ENCODE data around the gene PDZD4.

The PDZD4 gene

GRCh38 chrX:153867139-153867538, 36.8 kb upstream of the PDZD4 start:
- DNase-seq (ENCODE audit: low spot score): no peak

GRCh38 chrX:153866302-153867019, 36.1 kb upstream of the PDZD4 start:
- DNase-seq (ENCODE audit: low spot score): no peak

- DNase-seq (ENCODE audit: low spot score): no peak
These were observed 35.3 kb upstream of the PDZD4 start for GRCh38 chrX:153865685-153866084.

GRCh38 chrX:153865321-153865580, 34.9 kb upstream of the PDZD4 start:
- DNase-seq (ENCODE audit: low spot score): no peak

- DNase-seq (ENCODE audit: low spot score): no peak
These were observed 34.4 kb upstream of the PDZD4 start for GRCh38 chrX:153864561-153865320.

- DNase-seq (ENCODE audit: low spot score): no peak
These were observed 33.8 kb upstream of the PDZD4 start for GRCh38 chrX:153864101-153864500.

GRCh38 chrX:153863251-153863991, 33.1 kb upstream of the PDZD4 start:
- DNase-seq (ENCODE audit: low spot score): no peak

GRCh38 chrX:153862369-153863250, 32.3 kb upstream of the PDZD4 start:
- no peak for DNase-seq (ENCODE audit: low spot score)

- no peak for DNase-seq (ENCODE audit: low spot score)
These were observed 31.5 kb upstream of the PDZD4 start for GRCh38 chrX:153861733-153862310.

- DNase-seq (ENCODE audit: low spot score): no peak
These were observed 30.8 kb upstream of the PDZD4 start for GRCh38 chrX:153861151-153861550.

GRCh38 chrX:153857348-153857903, 27.1 kb upstream of the PDZD4 start:
- no peak for DNase-seq (ENCODE audit: low spot score)

GRCh38 chrX:153854702-153855101, 24.4 kb upstream of the PDZD4 start:
- DNase-seq (ENCODE audit: low spot score): no peak

- DNase-seq (ENCODE audit: low spot score): no peak
These were observed 23.5 kb upstream of the PDZD4 start for GRCh38 chrX:153853902-153854267.

GRCh38 chrX:153853180-153853901, 23.0 kb upstream of the PDZD4 start:
- no peak for DNase-seq (ENCODE audit: low spot score)

GRCh38 chrX:153851981-153852380, 21.6 kb upstream of the PDZD4 start:
- DNase-seq (ENCODE audit: low spot score): no peak

- DNase-seq (ENCODE audit: low spot score): no peak
These were observed 18.0 kb upstream of the PDZD4 start for GRCh38 chrX:153848325-153848724.

GRCh38 chrX:153845842-153846241, 15.5 kb upstream of the PDZD4 start:
- no peak for DNase-seq (ENCODE audit: low spot score)

GRCh38 chrX:153845195-153845594, 14.9 kb upstream of the PDZD4 start:
- DNase-seq (ENCODE audit: low spot score): no peak

GRCh38 chrX:153844509-153845082, 14.3 kb upstream of the PDZD4 start:
- DNase-seq (ENCODE audit: low spot score): no peak

- no peak for DNase-seq (ENCODE audit: low spot score)
These were observed 6.6 kb upstream of the PDZD4 start for GRCh38 chrX:153836921-153837320.

GRCh38 chrX:153832728-153833127, 2.4 kb upstream of the PDZD4 start:
- no peak for DNase-seq (ENCODE audit: low spot score)
